ENCODE data around the gene TM4SF20.

Gene TM4SF20

GRCh38 chr2:227341553-227341952, 37.6 kb downstream of the TM4SF20 start (continued):
- TF ChIP-seq PRDM6 (tag by site-specific recombination; IDR thresholded peaks at IDR 0.05), result peak; percentile 64; the same call in 1 of the 2 replicates

- H3K9me3 ChIP-seq (ENCODE audit: control insufficient read depth, insufficient read depth, low read depth, low read length), result no peaks in the 10 kb centered on the region
- H3K4me3 ChIP-seq (ENCODE audit: low read depth, low read length), result no peak overlapping the region
- CTCF ChIA-PET, result interaction anchor here (1.0 kb wide), 1 partner anchor 14 kb away, joined by 3 read pairs; no protein-coding TSS in a partner anchor
- TF ChIP-seq ZFP3 (tag by site-specific recombination; IDR thresholded peaks at IDR 0.05; ENCODE audit: low read depth) (no peak), MZF1 (tag by site-specific recombination; IDR thresholded peaks at IDR 0.05; ENCODE audit: borderline replicate concordance) (no peak), YY1 (tag by site-specific recombination; IDR thresholded peaks at IDR 0.05) (no peak), BCL11B (tag by site-specific recombination; IDR thresholded peaks at IDR 0.05; ENCODE audit: low read depth) (no peak), ZNF133 (tag by site-specific recombination; IDR thresholded peaks at IDR 0.05) (no peak), ZNF211 (tag by site-specific recombination; IDR thresholded peaks at IDR 0.05; ENCODE audit: low read depth) (no peak), ZNF350 (tag by site-specific recombination; IDR thresholded peaks at IDR 0.05) (no peak), ZNF202 (tag by site-specific recombination; IDR thresholded peaks at IDR 0.05; ENCODE audit: borderline replicate concordance) (no peak), SALL2 (tag by site-specific recombination; IDR thresholded peaks at IDR 0.05; ENCODE audit: borderline replicate concordance) (no peak), ZSCAN5A (tag by site-specific recombination; IDR thresholded peaks at IDR 0.05) (no peak), ZNF280C (tag by site-specific recombination; IDR thresholded peaks at IDR 0.05) (no peak), ZNF112 (tag by site-specific recombination; IDR thresholded peaks at IDR 0.05) (no peak), SP7 (tag by site-specific recombination; IDR thresholded peaks at IDR 0.05) (no peak), ZNF701 (tag by site-specific recombination; IDR thresholded peaks at IDR 0.05) (no peak), MEIS1 (CRISPR knock-in tag; IDR thresholded peaks at IDR 0.05; ENCODE audit: borderline replicate concordance) (no peak), HIC1 (tag by site-specific recombination; IDR thresholded peaks at IDR 0.05) (no peak), ZNF596 (tag by site-specific recombination; IDR thresholded peaks at IDR 0.05) (no peak)
- H3K36me3 ChIP-seq (ENCODE audit: control insufficient read depth in 2 of 2, insufficient read depth in 1 of 2, low read length in 2 of 2), result peaks cover 24 to 33% of the 10 kb centered on the region in 2 experiments
- POLR2A ChIA-PET, result no interaction called here
- 0 out of 2 replicates have a peak, but pooled peaks cover 4% of the 10 kb centered on the region for H3K4me1 ChIP-seq (ENCODE audit: control insufficient read depth, insufficient read depth, low read length)
- H3K27ac ChIP-seq (ENCODE audit: extremely low read depth, low read depth, low read length), result no peak overlapping the region
Measured at GRCh38 chr2:227340106-227340505, 39.0 kb downstream of the TM4SF20 start.

All from HEK293 (cell line).